HS-5 (cell line): ENCODE measurements around the gene BCL2L14.

Source experiments
- DNase-seq: peaks from one replicate; pipeline ENCODE4 v3.0.0-alpha.2; 2012; ENCODE audit warnings: low read depth

Gene BCL2L14

GRCh38 chr12:12056951-12057350 lies 13.8 kb upstream of the BCL2L14 start:
- no peak for DNase-seq

- DNase-seq = no peak
Observed at GRCh38 chr12:12064596-12064995, 6.1 kb upstream of the BCL2L14 start.

- no peak for DNase-seq
Observed at GRCh38 chr12:12068751-12069150, 2.0 kb upstream of the BCL2L14 start.

- DNase-seq = no peak
Observed at GRCh38 chr12:12069821-12070548, 754 bp upstream of the BCL2L14 start.

GRCh38 chr12:12072064-12072760 lies 1.5 kb downstream of the BCL2L14 start:
- DNase-seq = no peak

- no peak for DNase-seq
Observed at GRCh38 chr12:12079291-12079690, 8.6 kb downstream of the BCL2L14 start.

- DNase-seq = peak; percentile 23
Observed at GRCh38 chr12:12081836-12082497, 11.2 kb downstream of the BCL2L14 start.

- DNase-seq = no peak
Observed at GRCh38 chr12:12083688-12084087, 12.9 kb downstream of the BCL2L14 start.

GRCh38 chr12:12086362-12086761 lies 15.6 kb downstream of the BCL2L14 start:
- DNase-seq = no peak

GRCh38 chr12:12086973-12087692 lies 16.4 kb downstream of the BCL2L14 start:
- no peak for DNase-seq

GRCh38 chr12:12087693-12088034 lies 16.9 kb downstream of the BCL2L14 start:
- no peak for DNase-seq

- no peak for DNase-seq
Observed at GRCh38 chr12:12088147-12088546, 17.4 kb downstream of the BCL2L14 start.

GRCh38 chr12:12088761-12089160 lies 18.0 kb downstream of the BCL2L14 start:
- no peak for DNase-seq

GRCh38 chr12:12091071-12091470 lies 20.3 kb downstream of the BCL2L14 start:
- DNase-seq = no peak

GRCh38 chr12:12091977-12092663 lies 21.4 kb downstream of the BCL2L14 start:
- no peak for DNase-seq

GRCh38 chr12:12094481-12094880 lies 23.7 kb downstream of the BCL2L14 start:
- DNase-seq = no peak

GRCh38 chr12:12095021-12095420 lies 24.3 kb downstream of the BCL2L14 start:
- DNase-seq = no peak

GRCh38 chr12:12097891-12098690 lies 27.4 kb downstream of the BCL2L14 start:
- no peak for DNase-seq

GRCh38 chr12:12098691-12099015 lies 27.9 kb downstream of the BCL2L14 start:
- DNase-seq = no peak

- DNase-seq = no peak
Observed at GRCh38 chr12:12099102-12099501, 28.4 kb downstream of the BCL2L14 start.

- no peak for DNase-seq
Observed at GRCh38 chr12:12107678-12108077, 36.9 kb downstream of the BCL2L14 start.
